SKM-1 (cell line): ENCODE measurements around the gene FKBP1A.

Experiments
- DNase-seq: peaks from one replicate; lab custom pipeline; 2025; ENCODE audit not compliant: unreplicated experiment; lab: John Stamatoyannopoulos, UW

The FKBP1A gene

GRCh38 chr20:1320016-1320415 lies 72.8 kb downstream of the FKBP1A start:
- no peak for DNase-seq

GRCh38 chr20:1319462-1319861 lies 73.4 kb downstream of the FKBP1A start:
- DNase-seq, result no peak

- DNase-seq, result no peak
These were observed 73.8 kb downstream of the FKBP1A start for GRCh38 chr20:1319051-1319450.
